Upper lobe of left lung (tissue), 6 donors: ENCODE data around the gene TBCD. TPM values are rescaled to one million over a fixed set of nuclear protein-coding genes. Genes with fewer than 3 reads are reported as not detected.
"Not testable (repeated sequence)": the region's sequence is repeated elsewhere in the genome, so short reads cannot be mapped to it uniquely, and the experiment has no call there.

Source experiments
- ATAC-seq, 2 donors: fragments of 200-7000 bp; cut with Tn5 transposase; one replicate each; pipeline ENCODE4 v1.9.1; 2022; ENCODE audit warnings: mild to moderate bottlenecking in 2 of 2, moderate library complexity in 2 of 2; ENCODE audit not compliant: low FRiP score in 2 of 2
- DNase-seq, 2 donors: peaks; one replicate each; pipeline ENCODE4 v3.0.0-alpha.2; 2019 to 2020
- H3K27ac ChIP-seq, 4 donors: fragments of 200-600 bp; sonication (generic); one replicate each; pipeline ENCODE4 v1.5.1; 2016 to 2019
- H3K27me3 ChIP-seq, 4 donors: fragments of 200-600 bp; sonication (generic); one replicate each; pipeline ENCODE4 v1.5.1; 2017 to 2019
- H3K36me3 ChIP-seq, 4 donors: fragments of 200-600 bp; sonication (generic); one replicate each; pipeline ENCODE4 v1.5.1; 2016 to 2019
- H3K4me1 ChIP-seq, 4 donors: fragments of 200-600 bp; sonication (generic); one replicate each; pipeline ENCODE4 v1.5.1; 2018 to 2019
- H3K4me3 ChIP-seq, 4 donors: fragments of 200-600 bp; sonication (generic); one replicate each; pipeline ENCODE4 v1.5.1; 2017 to 2019; ENCODE audit warnings: mild to moderate bottlenecking in 2 of 4, moderate library complexity in 1 of 4
- H3K9me3 ChIP-seq, 4 donors: fragments of 200-600 bp; sonication (generic); one replicate each; pipeline ENCODE4 v1.5.1; 2018 to 2019
- EP300 ChIP-seq, 4 donors: sonication (generic); formaldehyde crosslinking; IDR thresholded peaks; one replicate each; pipeline ENCODE4 v1.5.1; 2017; ENCODE audit warnings: antibody characterized with exemption in 4 of 4, control low read depth in 2 of 4
- POLR2A ChIP-seq, 4 donors: fragments of 450-650 bp; IDR thresholded peaks; one replicate each; pipeline ENCODE4 v1.5.1; 2016 to 2017; ENCODE audit warnings: antibody characterized with exemption in 4 of 4, mild to moderate bottlenecking in 2 of 4
- POLR2AphosphoS5 ChIP-seq, 2 donors: sonication (generic); formaldehyde crosslinking; IDR thresholded peaks; one replicate each; pipeline ENCODE4 v1.5.1; 2017; ENCODE audit warnings: antibody characterized with exemption in 2 of 2
- WGBS, 2 donors: methylation state at CpG; one replicate each; pipeline ENCODE4 v1.1.5; 2017 to 2018; 5-methylcytosine and 5-hydroxymethylcytosine counted together
- total RNA-seq, 6 donors: library from RNA; depleted of rRNA in 4 of 6; stranded (reverse); fragments of >200 nt in 4 of 6; gene quantifications; one replicate each; pipeline versions ENCODE4 v1.1.0 to v1.2.1, GENCODE V29; 2016 to 2021
- TF ChIP-seq, protein P1 (sequence below), 6 experiments: fragments of 450-650 bp in 4 of 6; fragments of 200-600 bp in 2 of 6; sonication (generic) in 2 of 6; IDR thresholded peaks; one replicate each; pipeline ENCODE4 v1.5.1; 2016 to 2019; ENCODE audit warnings: antibody characterized with exemption in 6 of 6
- donor health status: DM: no; HTN: no; CAD: no; lungs with moderate emphysema.
- donor health status: DM: no; HTN: yes; CAD: no; lungs with severe emphysema.

The TBCD gene
- total RNA-seq, 6 donors from 2014 or later, result 71.3 to 262 (median 104) TPM

DNA sequence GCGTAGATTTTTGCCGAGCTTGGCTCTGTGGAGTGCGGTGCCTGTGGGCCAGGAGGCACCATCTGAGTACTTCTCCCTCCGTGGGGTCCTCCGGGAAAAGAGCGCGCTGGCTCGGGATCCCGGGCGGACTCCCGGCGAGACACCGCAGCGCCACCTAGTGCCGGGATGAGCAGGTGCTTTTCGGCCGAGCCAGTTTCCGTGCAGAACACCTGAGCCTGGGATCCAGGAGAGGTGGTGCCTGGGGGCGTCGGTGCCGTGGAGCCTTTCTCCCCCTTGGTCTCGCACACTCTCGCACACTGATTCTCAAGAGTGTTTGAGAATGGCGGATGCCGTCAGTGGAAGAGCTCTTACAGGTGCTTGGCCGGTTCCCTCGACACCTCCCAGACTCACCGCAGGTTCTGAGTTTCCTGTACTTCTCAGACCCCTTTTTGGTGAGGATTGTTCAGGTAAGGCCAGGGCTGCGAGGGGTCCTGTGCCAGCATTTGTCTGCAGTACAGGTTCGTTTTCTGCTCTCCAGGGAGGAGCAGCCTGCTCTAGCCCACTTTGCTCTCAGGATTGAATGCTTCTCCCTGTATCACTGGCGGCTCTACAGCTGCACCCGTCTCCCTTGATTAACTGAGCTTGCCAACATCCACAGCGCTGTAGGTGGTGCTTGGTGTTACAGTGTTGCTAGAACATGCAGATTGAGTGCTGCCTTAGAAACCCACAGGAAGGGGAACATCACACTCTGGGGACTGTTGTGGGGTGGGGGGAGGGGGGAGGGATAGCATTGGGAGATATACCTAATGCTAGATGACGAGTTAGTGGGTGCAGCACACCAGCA lies 23.3 kb downstream of the TBCD start:
- Histone ChIP-seq H3K9me3 (no peaks in the 10 kb centered on the region), H3K4me1 (peaks cover 5 to 24% (median 8%) of the 10 kb centered on the region in 4 donors), H3K36me3 (peaks cover 0 to 12% (median 4%) of the 10 kb centered on the region in 4 donors), H3K27me3 (no peaks in the 10 kb centered on the region), H3K27ac (no peak overlapping the region), H3K4me3 (peak overlapping the region in 1 of 4 donors; percentile 25)
- DNase-seq (peak; percentile 71 to 89), ATAC-seq (peak; percentile 63 to 78)
- no peak for TF ChIP-seq POLR2AphosphoS5 (IDR thresholded peaks at IDR 0.05)
- TF ChIP-seq, protein P1, sequence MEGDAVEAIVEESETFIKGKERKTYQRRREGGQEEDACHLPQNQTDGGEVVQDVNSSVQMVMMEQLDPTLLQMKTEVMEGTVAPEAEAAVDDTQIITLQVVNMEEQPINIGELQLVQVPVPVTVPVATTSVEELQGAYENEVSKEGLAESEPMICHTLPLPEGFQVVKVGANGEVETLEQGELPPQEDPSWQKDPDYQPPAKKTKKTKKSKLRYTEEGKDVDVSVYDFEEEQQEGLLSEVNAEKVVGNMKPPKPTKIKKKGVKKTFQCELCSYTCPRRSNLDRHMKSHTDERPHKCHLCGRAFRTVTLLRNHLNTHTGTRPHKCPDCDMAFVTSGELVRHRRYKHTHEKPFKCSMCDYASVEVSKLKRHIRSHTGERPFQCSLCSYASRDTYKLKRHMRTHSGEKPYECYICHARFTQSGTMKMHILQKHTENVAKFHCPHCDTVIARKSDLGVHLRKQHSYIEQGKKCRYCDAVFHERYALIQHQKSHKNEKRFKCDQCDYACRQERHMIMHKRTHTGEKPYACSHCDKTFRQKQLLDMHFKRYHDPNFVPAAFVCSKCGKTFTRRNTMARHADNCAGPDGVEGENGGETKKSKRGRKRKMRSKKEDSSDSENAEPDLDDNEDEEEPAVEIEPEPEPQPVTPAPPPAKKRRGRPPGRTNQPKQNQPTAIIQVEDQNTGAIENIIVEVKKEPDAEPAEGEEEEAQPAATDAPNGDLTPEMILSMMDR (IDR thresholded peaks at IDR 0.05), result peak; percentile 84 to 90 (median 87)
- WGBS, 2 donors, result 36 to 37% methylated on average over 32 to 34 of the region's 34 CpGs

DNA sequence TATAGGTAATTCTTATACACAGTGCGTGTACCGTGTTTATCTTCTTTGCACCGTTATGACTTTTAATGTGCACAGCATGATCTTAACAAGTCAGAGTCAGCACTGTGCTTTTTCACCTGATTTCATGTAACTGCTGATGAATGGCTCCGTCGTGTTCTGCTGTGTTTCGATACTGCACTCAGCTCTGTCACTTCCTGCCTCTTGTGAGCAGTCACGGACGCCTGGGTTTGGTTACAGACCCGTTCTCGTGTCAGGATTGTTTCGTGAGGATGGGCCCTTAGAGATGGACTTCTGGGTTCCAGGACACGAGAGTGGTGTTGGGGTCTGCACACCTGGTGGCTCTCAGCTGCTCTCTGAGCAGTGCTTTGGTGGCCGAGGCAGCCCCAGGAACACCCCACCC lies 24.6 kb downstream of the TBCD start:
- Histone ChIP-seq H3K9me3 (no peaks in the 10 kb centered on the region), H3K4me1 (peaks cover 5 to 23% (median 8%) of the 10 kb centered on the region in 4 donors), H3K4me3 (no peak overlapping the region), H3K36me3 (peaks cover 0 to 11% (median 4%) of the 10 kb centered on the region in 4 donors), H3K27me3 (no peaks in the 10 kb centered on the region), H3K27ac (no peak overlapping the region)
- TF ChIP-seq POLR2AphosphoS5 (IDR thresholded peaks at IDR 0.05) (no peak), EP300 (IDR thresholded peaks at IDR 0.05) (no peak), POLR2A (IDR thresholded peaks at IDR 0.05) (no peak)
- TF ChIP-seq, protein P1 (IDR thresholded peaks at IDR 0.05), result no peak
- 86 to 91% methylated on average over 13 of the region's 13 CpGs for WGBS, 2 donors
- no peak for DNase-seq
- no peak for ATAC-seq

DNA sequence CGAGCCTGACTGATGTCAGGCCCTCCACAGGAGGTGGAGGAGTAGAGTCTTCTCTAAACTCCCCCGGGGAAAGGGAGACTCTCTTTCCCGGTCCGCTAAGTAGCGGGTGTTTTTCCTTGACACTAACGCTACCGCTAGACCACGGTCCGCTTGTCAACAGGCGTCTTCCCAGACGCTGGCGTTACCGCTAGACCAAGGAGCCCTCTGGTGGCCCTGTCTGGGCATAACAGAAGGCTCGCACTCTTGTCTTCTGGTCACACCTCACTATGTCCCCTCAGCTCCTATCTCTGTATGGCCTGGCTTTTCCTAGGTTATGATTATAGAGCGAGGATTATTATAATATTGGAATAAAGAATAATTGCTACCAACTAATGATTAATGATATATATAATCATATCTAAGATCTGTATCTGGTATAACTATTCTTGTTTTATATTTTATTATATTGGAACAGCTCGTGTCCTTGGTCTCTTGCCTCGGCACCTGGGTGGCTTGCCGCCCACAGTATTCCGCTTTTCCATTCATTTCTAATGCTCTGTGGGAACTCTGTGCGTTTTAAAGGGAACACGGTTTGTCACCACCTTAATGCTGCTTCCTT lies 26.0 kb downstream of the TBCD start:
- not testable (repeated sequence) for H3K36me3 ChIP-seq, H3K9me3 ChIP-seq, H3K4me3 ChIP-seq, H3K27me3 ChIP-seq, ATAC-seq, H3K27ac ChIP-seq, DNase-seq
- TF ChIP-seq, protein P1 (IDR thresholded peaks at IDR 0.05), result peak in 3 of 6 experiments; percentile 22 to 27 (median 26)
- WGBS, 2 donors, result 75 to 77% methylated on average over 17 to 21 of the region's 21 CpGs
- H3K4me1 ChIP-seq, result peaks cover 10 to 20% (median 16%) of the 10 kb centered on the region in 4 donors

DNA sequence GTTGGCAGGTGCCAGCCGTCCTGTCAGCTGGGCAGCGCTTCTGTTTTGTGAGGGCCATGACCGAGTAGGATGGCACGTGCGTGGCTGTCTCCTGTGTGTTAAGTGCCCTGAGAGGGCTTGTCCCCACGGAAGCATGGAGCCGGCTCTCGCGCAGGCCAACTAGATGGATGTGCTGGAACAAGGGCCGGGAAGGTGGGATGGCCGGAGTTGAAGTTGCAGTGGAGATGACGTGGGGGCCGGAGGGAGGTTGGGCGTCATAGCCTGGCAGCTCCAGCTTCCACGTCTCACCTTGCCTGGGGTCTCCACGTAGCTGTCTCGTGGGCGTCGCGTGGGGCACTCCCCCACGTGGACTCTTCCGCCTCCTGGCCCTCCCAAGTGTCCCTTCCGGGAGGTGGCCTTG lies 27.7 kb downstream of the TBCD start:
- H3K9me3 ChIP-seq, result no peaks in the 10 kb centered on the region
- H3K27me3 ChIP-seq, result no peaks in the 10 kb centered on the region
- 94 to 98% methylated on average over 22 to 23 of the region's 23 CpGs for WGBS, 2 donors
- peaks cover 10 to 18% (median 15%) of the 10 kb centered on the region in 4 donors for H3K4me1 ChIP-seq
- TF ChIP-seq, protein P1 (IDR thresholded peaks at IDR 0.05), result no peak
- no peak overlapping the region for H3K27ac ChIP-seq
- H3K36me3 ChIP-seq, result peaks cover 0 to 22% (median 9%) of the 10 kb centered on the region in 4 donors
- ATAC-seq (no peak), DNase-seq (no peak)
- no peak overlapping the region for H3K4me3 ChIP-seq
